HL-60 (cell line): ENCODE measurements around the gene RYR3.

ENCODE experiments used
- DNase-seq, 2 experiments: peaks; one replicate each; pipeline ENCODE4 v3.0.0-alpha.2; 2010 to 2020; ENCODE audit warnings: low read depth in 1 of 2, low spot score in 1 of 2
- H3K27ac ChIP-seq: fragments of 250-450 bp; sonication (Bioruptor Pico); replicated peaks from 2 replicates; pipeline ENCODE4 v1.5.1; 2020; ENCODE audit warnings: mild to moderate bottlenecking, moderate library complexity
- H3K27me3 ChIP-seq: fragments of 250-450 bp; sonication (Bioruptor Pico); 2 replicates; pipeline ENCODE4 v1.5.1; 2021; ENCODE audit warnings: mild to moderate bottlenecking, moderate library complexity; ENCODE audit not compliant: insufficient read depth, poor library complexity, severe bottlenecking
- H3K4me3 ChIP-seq: replicated peaks from 2 replicates; pipeline ENCODE4 v1.5.1; 2011; ENCODE audit warnings: mild to moderate bottlenecking, control low read depth, low read length; ENCODE audit not compliant: insufficient read depth
- GABPA ChIP-seq: IDR thresholded peaks from 2 replicates; pipeline ENCODE4 v1.6.1; 2012; ENCODE audit warnings: low read depth
- POLR2AphosphoS5 ChIP-seq: IDR thresholded peaks from 2 replicates; pipeline ENCODE4 v1.6.1; 2012; ENCODE audit warnings: low read depth
- SPI1 ChIP-seq: IDR thresholded peaks from 2 replicates; pipeline ENCODE4 v1.6.1; 2012; ENCODE audit warnings: low read depth, mild to moderate bottlenecking, borderline replicate concordance
- TF ChIP-seq, protein P1 (sequence below): IDR thresholded peaks from one replicate; pipeline ENCODE4 v1.5.1; 2011; ENCODE audit warnings: low read length, control low read depth, inconsistent platforms; ENCODE audit not compliant: insufficient read depth
- TF ChIP-seq, protein P2 (sequence below): IDR thresholded peaks from 2 replicates; pipeline ENCODE4 v1.6.1; 2012; ENCODE audit warnings: low read depth; ENCODE audit not compliant: insufficient replicate concordance

The RYR3 gene

DNA sequence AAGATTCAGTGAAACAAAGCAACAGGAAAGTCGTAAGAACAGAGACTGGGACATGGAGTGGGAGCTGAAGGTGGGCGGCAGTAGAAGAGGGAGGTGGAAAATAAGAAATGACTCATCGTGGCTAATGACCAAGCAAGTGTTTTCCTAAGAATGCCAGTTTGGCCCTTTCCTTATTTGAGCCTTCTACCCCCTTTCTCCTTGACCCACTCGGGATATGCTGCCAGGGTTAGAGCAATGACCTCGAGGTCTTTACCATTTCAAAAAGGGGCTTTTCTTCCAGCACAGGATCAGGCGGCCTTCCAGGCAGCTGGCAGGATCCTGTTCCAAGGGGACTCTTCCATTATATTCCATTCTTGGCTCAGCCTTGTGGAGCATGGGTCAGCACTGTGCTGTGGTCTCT, 241.1 kb downstream of the RYR3 start:
- DNase-seq = no peak
- Histone ChIP-seq H3K4me3 (no peak overlapping the region), H3K27me3 (no peaks in the 10 kb centered on the region), H3K27ac (no peak overlapping the region)
- TF ChIP-seq, protein P1, sequence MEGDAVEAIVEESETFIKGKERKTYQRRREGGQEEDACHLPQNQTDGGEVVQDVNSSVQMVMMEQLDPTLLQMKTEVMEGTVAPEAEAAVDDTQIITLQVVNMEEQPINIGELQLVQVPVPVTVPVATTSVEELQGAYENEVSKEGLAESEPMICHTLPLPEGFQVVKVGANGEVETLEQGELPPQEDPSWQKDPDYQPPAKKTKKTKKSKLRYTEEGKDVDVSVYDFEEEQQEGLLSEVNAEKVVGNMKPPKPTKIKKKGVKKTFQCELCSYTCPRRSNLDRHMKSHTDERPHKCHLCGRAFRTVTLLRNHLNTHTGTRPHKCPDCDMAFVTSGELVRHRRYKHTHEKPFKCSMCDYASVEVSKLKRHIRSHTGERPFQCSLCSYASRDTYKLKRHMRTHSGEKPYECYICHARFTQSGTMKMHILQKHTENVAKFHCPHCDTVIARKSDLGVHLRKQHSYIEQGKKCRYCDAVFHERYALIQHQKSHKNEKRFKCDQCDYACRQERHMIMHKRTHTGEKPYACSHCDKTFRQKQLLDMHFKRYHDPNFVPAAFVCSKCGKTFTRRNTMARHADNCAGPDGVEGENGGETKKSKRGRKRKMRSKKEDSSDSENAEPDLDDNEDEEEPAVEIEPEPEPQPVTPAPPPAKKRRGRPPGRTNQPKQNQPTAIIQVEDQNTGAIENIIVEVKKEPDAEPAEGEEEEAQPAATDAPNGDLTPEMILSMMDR = no peak
- no peak for TF ChIP-seq SPI1
- no peak for TF ChIP-seq POLR2AphosphoS5
- TF ChIP-seq GABPA = no peak
- TF ChIP-seq, protein P2, sequence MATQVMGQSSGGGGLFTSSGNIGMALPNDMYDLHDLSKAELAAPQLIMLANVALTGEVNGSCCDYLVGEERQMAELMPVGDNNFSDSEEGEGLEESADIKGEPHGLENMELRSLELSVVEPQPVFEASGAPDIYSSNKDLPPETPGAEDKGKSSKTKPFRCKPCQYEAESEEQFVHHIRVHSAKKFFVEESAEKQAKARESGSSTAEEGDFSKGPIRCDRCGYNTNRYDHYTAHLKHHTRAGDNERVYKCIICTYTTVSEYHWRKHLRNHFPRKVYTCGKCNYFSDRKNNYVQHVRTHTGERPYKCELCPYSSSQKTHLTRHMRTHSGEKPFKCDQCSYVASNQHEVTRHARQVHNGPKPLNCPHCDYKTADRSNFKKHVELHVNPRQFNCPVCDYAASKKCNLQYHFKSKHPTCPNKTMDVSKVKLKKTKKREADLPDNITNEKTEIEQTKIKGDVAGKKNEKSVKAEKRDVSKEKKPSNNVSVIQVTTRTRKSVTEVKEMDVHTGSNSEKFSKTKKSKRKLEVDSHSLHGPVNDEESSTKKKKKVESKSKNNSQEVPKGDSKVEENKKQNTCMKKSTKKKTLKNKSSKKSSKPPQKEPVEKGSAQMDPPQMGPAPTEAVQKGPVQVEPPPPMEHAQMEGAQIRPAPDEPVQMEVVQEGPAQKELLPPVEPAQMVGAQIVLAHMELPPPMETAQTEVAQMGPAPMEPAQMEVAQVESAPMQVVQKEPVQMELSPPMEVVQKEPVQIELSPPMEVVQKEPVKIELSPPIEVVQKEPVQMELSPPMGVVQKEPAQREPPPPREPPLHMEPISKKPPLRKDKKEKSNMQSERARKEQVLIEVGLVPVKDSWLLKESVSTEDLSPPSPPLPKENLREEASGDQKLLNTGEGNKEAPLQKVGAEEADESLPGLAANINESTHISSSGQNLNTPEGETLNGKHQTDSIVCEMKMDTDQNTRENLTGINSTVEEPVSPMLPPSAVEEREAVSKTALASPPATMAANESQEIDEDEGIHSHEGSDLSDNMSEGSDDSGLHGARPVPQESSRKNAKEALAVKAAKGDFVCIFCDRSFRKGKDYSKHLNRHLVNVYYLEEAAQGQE = no peak

DNA sequence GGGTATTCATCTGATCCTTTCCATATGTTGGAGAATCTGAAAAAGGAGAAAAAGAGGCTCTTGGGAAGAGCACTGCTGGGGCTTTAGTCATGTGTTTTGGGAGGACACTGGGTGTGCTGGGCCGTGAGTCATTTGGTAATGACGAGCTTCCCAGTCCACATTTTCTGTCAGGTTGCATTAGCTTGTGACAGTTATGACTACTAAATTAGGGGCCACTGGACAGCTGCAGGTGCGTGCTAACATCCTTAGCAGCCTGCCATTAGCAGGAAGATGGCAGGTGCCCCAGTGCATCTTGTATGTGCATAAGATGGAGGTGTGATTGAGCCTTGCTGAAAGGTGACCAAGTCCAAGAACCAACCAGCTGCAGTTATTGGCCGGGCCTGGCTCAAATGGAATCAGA, 242.4 kb downstream of the RYR3 start:
- no peak for DNase-seq
- Histone ChIP-seq H3K27me3 (no peaks in the 10 kb centered on the region), H3K4me3 (no peak overlapping the region), H3K27ac (no peak overlapping the region)
- TF ChIP-seq POLR2AphosphoS5 (no peak), SPI1 (no peak), GABPA (no peak)
- TF ChIP-seq, protein P1 = no peak
- TF ChIP-seq, protein P2 = no peak

- no peak for DNase-seq
- Histone ChIP-seq H3K4me3 (no peak overlapping the region), H3K27me3 (no peaks in the 10 kb centered on the region), H3K27ac (no peak overlapping the region)
- TF ChIP-seq, protein P1 = no peak
- TF ChIP-seq SPI1 = no peak
- TF ChIP-seq GABPA = no peak
- TF ChIP-seq, protein P2 = no peak
- no peak for TF ChIP-seq POLR2AphosphoS5
These were observed 248.6 kb downstream of the RYR3 start for GRCh38 chr15:33559207-33559890.
